ENCODE data around the gene DUSP3. TPM values are rescaled to one million over a fixed set of nuclear protein-coding genes. Genes with fewer than 3 reads are reported as not detected.

DUSP3 gene
- total and polyA plus RNA-seq, 2 of the 13 experiments (the other 11 are each of a cell fraction or from before 2014, with no cell fraction given) = 60.0 to 71.5 TPM

- TF ChIP-seq MNT (IDR thresholded peaks at IDR 0.05) (no peak), ZBTB8A (CRISPR knock-in tag; IDR thresholded peaks at IDR 0.05; ENCODE audit: borderline replicate concordance, low read depth) (no peak), ZNF577 (CRISPR knock-in tag; IDR thresholded peaks at IDR 0.05; ENCODE audit: borderline replicate concordance, low read depth) (no peak), SALL1 (CRISPR knock-in tag; IDR thresholded peaks at IDR 0.05) (peak; percentile 87), TMF1 (CRISPR knock-in tag; IDR thresholded peaks at IDR 0.05; ENCODE audit: low read depth) (peak; percentile 40; the same call in 1 of the 2 replicates)
These were observed 18.4 kb downstream of the DUSP3 start (continued) for GRCh38 chr17:43760254-43760852.

- H2AFZ ChIP-seq (ENCODE audit: low read length) = no peak overlapping the region
- ChIA-PET CTCF (ENCODE audit: low intra/inter-chr PET ratio, low total read pairs) (interaction anchor here (0.7 to 6.1 kb wide), 9 partner anchors 40 to 239 kb away, joined by 3 to 373 read pairs (median 4); no protein-coding TSS in a partner anchor), POLR2A (no interaction called here)
- no peaks in the 10 kb centered on the region for H3K36me3 ChIP-seq (replicated peaks in 1 of 2; ENCODE audit: control insufficient read depth in 1 of 2, insufficient read depth in 2 of 2, low read length in 2 of 2)
- no TSS peak for BruUV-seq (replicated peaks)
- H3K9ac ChIP-seq (ENCODE audit: insufficient read depth, low read depth, low read length) = no peak overlapping the region
- no peak overlapping the region for H3K4me3 ChIP-seq (replicated peaks in 1 of 3; ENCODE audit: insufficient read depth in 1 of 3, low read depth in 2 of 3, low read length in 3 of 3)
- H3K4me2 ChIP-seq (ENCODE audit: low read depth, low read length) = no peak overlapping the region
- no peak overlapping the region for H3K27ac ChIP-seq (ENCODE audit: extremely low read length, insufficient read depth, low read length)
- in situ Hi-C loops (cut with HindIII; ENCODE audit: extremely low pct_ligation_motif_present, low pct_unique_long_range_greater_than_20kb) (loop anchor here (5.0 to 10.0 kb wide), 3 partner anchors 68 to 245 kb away; no protein-coding TSS in a partner anchor), intact Hi-C loops (cut with micrococcal nuclease; ENCODE audit: unreplicated experiment) (loop anchor here (1.0 to 10.0 kb wide), 4 partner anchors 39 to 235 kb away; no protein-coding TSS in a partner anchor)
- H3K27me3 ChIP-seq (ENCODE audit: control insufficient read depth in 1 of 2, insufficient read depth in 2 of 2, low read length in 2 of 2) = peaks cover 9 to 45% of the 10 kb centered on the region in 2 experiments; a peak in 4 of 5 replicates
- TF ChIP-seq ZNF235 (CRISPR knock-in tag; IDR thresholded peaks at IDR 0.05; ENCODE audit: borderline replicate concordance) (0 out of 2 replicates have a peak, but pooled peaks have one; percentile 33), ZNF740 (CRISPR knock-in tag; IDR thresholded peaks at IDR 0.05) (no peak), ZNF546 (CRISPR knock-in tag; conservative IDR thresholded peaks at IDR 0.05) (0 out of 2 replicates have a peak, but pooled peaks have one; percentile 68)
- H3K9me3 ChIP-seq (ENCODE audit: low read length) = no peaks in the 10 kb centered on the region
- WGBS (ENCODE audit: low lambda C conversion rate) = 34% methylated on average over 7 of the region's 7 CpGs
- no peaks in the 10 kb centered on the region for H3K79me2 ChIP-seq (ENCODE audit: insufficient read depth, low read length)
- peaks cover 2% of the 10 kb centered on the region for H3K4me1 ChIP-seq (ENCODE audit: insufficient read depth, low read length)
- no peak for DNase-seq (ENCODE audit: low spot score)
- no peaks in the 10 kb centered on the region for H4K20me1 ChIP-seq (ENCODE audit: insufficient read depth, low read length)
- ATAC-seq = no peak
- FAIRE-seq = no peak
These were observed 18.9 kb downstream of the DUSP3 start for GRCh38 chr17:43759836-43760235.
